Bone marrow (tissue), 2 donors: ENCODE results near the gene RNPEPL1.

ENCODE experiments used
- DNase-seq, 2 donors: peaks; one replicate each; lab custom pipeline; 2025; lab: John Stamatoyannopoulos, UW

The RNPEPL1 gene

DNA sequence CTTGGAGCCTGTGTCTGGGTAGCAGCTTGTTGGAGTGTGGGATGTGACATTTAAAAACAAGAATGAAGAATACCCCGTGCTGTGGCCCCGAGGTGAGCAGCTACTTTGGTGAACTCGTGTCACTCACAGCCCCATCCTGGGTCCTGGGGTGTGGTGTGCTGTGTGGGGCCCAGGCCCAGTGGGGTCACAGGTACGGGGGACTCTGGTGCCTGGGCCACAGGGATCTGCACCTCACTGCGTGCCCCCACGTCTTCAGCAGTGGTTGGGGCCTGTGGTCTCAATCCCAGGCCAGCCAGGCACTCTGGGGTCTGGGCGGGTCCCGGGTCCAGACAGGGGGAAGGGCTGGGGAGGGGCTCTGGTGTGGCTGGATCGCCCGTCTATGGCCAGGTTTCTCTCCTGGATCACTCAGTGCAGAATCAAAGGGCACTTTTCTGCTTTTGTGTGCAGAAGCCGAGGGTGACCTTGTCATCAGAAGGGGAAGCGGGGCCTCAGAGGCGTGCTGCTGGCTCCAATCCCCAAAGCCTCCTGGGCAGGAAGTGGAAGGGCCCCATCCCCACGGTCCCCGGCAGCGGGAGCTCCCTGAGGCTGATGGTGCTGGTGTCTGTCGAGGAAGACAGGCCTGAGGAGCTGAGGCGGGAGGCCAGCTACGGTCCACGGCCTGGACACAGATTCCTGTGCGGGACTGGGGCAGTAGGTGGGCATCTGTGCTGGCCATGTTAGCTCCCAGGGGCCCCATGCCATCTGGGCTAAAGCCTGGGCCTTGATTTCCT lies 58.4 kb downstream of the RNPEPL1 start:
- DNase-seq = peak; percentile 35 to 53

DNA sequence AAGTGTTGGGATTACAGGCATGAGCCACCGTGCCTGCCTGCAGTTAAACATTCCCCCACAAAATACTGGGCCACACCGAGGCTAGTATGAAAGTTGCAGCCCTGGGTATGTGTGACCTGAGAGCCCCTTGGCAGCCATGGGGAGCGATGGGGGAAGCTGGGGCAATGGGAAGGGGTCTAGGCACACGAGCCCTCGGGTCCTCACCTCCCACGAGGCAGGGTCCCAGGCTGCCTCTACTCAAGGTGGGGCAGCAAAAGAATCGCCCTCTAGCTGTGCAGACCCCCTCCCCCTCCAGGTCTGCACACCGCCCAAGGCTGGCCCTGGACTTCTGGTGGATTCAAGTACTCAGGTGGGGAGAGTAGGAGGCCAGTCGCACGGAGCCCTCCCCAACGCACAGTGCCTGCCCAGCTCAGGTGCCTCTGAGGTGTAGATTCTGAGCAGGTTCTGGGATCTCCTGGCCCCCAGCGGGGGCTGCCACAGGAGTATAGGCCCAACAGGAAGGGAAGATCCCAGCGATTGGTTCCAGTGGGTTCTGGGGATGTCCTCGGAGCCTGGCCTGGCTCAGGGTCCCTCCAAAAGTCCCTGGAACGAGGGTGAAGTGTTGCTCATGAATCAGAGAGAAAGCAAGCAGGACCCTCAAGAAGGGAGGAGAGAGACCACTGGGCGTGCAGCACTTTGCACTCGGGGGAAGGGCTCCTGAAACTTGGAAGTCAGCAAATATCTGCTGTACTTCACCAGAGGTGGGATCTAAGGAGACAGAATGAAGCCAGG lies 59.6 kb downstream of the RNPEPL1 start:
- DNase-seq = no peak

DNA sequence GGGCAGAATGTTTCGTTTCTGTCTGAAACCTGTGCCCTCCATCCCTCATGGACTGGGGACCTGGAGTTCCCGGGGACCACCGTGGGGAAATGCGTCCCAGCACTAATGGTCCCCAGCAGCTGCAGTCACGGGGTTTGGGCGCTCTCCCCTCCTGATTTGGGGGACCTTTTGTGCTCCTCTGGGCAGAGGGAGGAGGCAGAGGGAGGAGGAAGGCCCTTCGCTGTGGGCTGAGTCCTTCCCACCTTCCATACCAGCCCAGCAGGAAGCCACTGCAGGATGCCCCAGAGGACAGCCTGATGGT lies 60.2 kb downstream of the RNPEPL1 start:
- no peak for DNase-seq

DNA sequence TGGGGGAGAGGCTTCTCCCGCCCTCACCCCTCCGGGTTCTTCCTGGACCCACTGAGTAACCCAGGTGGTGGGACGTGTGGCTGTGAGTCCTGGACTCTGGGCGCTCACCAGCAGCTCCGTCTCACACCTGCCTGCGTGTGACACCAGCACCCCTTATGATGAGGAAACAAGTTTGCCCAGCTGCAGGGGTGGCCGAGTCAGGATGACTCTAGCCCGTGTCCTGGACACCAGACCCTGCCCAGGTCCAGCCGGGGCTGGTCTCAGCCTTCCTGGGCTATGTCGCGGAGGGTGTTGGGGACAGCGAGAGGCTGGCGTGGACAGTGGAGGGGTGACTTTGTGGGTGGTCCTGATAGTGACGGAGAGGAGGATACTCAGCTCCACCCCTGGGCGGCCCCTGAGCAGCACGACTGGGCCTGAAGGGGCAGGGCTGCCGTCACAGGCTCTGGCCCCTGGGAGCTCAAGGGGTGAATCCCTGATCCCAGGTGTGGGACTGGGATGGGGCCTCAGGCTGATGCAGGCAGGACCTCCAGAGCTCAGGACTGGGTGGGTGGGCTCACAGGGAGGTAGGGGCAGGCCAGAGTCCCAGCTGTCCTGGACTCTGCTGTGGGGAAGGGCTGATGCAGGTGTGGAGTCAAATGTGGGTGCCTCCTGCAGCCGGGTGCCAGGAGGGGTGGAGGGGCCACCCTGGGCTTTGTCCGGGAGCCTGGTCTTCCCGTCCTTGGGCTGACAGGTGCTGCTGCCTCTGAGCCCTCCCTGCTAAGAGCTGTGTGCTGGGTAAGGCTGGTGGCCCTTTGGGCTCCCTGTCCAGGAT lies 60.7 kb downstream of the RNPEPL1 start:
- no peak for DNase-seq

DNA sequence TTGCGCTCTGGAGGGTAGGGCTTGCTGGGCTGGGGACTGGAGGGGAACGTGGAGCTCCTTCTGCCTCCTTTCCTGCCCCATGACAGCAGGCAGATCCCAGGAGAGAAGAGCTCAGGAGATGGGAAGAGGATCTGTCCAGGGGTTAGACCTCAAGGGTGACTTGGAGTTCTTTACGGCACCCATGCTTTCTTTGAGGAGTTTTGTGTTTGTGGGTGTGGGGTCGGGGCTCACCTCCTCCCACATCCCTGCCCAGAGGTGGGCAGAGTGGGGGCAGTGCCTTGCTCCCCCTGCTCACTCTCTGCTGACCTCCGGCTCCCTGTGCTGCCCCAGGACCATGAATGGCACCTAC lies 61.3 kb downstream of the RNPEPL1 start:
- no peak for DNase-seq

DNA sequence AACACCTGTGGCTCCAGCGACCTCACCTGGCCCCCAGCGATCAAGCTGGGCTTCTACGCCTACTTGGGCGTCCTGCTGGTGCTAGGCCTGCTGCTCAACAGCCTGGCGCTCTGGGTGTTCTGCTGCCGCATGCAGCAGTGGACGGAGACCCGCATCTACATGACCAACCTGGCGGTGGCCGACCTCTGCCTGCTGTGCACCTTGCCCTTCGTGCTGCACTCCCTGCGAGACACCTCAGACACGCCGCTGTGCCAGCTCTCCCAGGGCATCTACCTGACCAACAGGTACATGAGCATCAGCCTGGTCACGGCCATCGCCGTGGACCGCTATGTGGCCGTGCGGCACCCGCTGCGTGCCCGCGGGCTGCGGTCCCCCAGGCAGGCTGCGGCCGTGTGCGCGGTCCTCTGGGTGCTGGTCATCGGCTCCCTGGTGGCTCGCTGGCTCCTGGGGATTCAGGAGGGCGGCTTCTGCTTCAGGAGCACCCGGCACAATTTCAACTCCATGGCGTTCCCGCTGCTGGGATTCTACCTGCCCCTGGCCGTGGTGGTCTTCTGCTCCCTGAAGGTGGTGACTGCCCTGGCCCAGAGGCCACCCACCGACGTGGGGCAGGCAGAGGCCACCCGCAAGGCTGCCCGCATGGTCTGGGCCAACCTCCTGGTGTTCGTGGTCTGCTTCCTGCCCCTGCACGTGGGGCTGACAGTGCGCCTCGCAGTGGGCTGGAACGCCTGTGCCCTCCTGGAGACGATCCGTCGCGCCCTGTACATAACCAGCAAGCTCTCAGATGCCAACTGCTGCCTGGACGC lies 61.9 kb downstream of the RNPEPL1 start:
- DNase-seq = no peak
